Measurements from ENCODE around the gene LYPD5.
"Not testable (repeated sequence)": the region's sequence is repeated elsewhere in the genome, so short reads cannot be mapped to it uniquely, and the experiment has no call there.

LYPD5 gene

GRCh38 chr19:43782311-43782660 is 20.0 kb downstream of the LYPD5 start:
- no peaks in the 10 kb centered on the region for H3K36me3 ChIP-seq (ENCODE audit: control insufficient read depth, insufficient read depth, low read length)
- H3K4me1 ChIP-seq (ENCODE audit: control insufficient read depth, insufficient read depth, low read length) = peaks cover 11% of the 10 kb centered on the region
- H3K27me3 ChIP-seq (ENCODE audit: control insufficient read depth, insufficient read depth, low read length) = peaks cover 3% of the 10 kb centered on the region
- H3K9me3 ChIP-seq (ENCODE audit: control insufficient read depth, insufficient read depth, low read length) = no peaks in the 10 kb centered on the region
- H3K4me3 ChIP-seq (ENCODE audit: low read depth, low read length) = no peak overlapping the region
- no peak overlapping the region for H3K9ac ChIP-seq (ENCODE audit: low read depth, low read length)

DNA sequence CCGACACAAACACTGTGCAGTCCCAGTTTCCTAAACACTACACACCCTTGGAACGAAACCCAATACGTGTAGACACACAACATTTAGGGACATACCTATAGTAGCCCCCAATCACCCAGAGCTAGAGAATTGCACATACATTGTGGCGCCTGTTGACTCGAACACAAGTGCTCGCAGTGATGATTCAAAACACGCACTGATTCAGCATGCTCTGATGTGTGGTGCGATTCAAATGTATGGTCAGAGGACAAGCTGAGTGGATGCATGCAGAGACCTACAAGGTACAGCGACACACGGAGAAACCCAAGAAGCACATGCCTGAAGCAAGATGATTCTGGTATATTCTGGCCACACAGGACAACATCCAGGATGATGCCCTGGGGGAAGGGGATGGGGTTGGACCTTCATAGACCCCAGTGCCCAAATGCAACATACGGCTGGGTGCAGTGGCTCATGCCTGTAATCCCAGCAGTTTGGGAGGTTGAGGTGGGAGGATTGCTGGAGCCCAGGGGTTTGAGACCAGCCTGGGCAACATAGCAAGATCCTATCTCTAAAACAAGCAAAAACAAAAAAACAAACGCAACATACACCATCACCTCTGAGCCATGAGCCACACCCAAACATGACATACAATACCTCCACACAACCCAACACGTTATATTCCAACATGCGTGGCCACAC is 20.5 kb downstream of the LYPD5 start:
- H3K36me3 ChIP-seq (ENCODE audit: control insufficient read depth, insufficient read depth, low read length) = no peaks in the 10 kb centered on the region
- no peak overlapping the region for H3K9ac ChIP-seq (ENCODE audit: low read depth, low read length)
- peaks cover 3% of the 10 kb centered on the region for H3K27me3 ChIP-seq (ENCODE audit: control insufficient read depth, insufficient read depth, low read length)
- no peaks in the 10 kb centered on the region for H3K9me3 ChIP-seq (ENCODE audit: control insufficient read depth, insufficient read depth, low read length)
- peaks cover 13% of the 10 kb centered on the region for H3K4me1 ChIP-seq (ENCODE audit: control insufficient read depth, insufficient read depth, low read length)
- H3K4me3 ChIP-seq (ENCODE audit: low read depth, low read length) = no peak overlapping the region

GRCh38 chr19:43780706-43781525 is 21.3 kb downstream of the LYPD5 start, which contains the start of gene KCNN4:
Gene KCNN4, minus strand, starts transcription at chr19:43780973. Its CDS starts 112 bp downstream, at chr19:43780861.
- H3K36me3 ChIP-seq (ENCODE audit: control insufficient read depth, insufficient read depth, low read length) = no peaks in the 10 kb centered on the region
- H3K9me3 ChIP-seq (ENCODE audit: control insufficient read depth, insufficient read depth, low read length) = no peaks in the 10 kb centered on the region
- H3K4me3 ChIP-seq (ENCODE audit: low read depth, low read length) = no peak within 1 kb of the TSS
- peaks cover 16% of the 10 kb centered on the region for H3K4me1 ChIP-seq (ENCODE audit: control insufficient read depth, insufficient read depth, low read length)
- no peak within 1 kb of the TSS for H3K9ac ChIP-seq (ENCODE audit: low read depth, low read length)
- peaks cover 3% of the 10 kb centered on the region for H3K27me3 ChIP-seq (ENCODE audit: control insufficient read depth, insufficient read depth, low read length)

GRCh38 chr19:43779820-43780219 is 22.4 kb downstream of the LYPD5 start:
- H3K4me3 ChIP-seq (ENCODE audit: low read depth, low read length) = no peak overlapping the region
- peaks cover 16% of the 10 kb centered on the region for H3K4me1 ChIP-seq (ENCODE audit: control insufficient read depth, insufficient read depth, low read length)
- H3K27me3 ChIP-seq (ENCODE audit: control insufficient read depth, insufficient read depth, low read length) = peaks cover 12% of the 10 kb centered on the region
- H3K36me3 ChIP-seq (ENCODE audit: control insufficient read depth, insufficient read depth, low read length) = no peaks in the 10 kb centered on the region
- H3K9me3 ChIP-seq (ENCODE audit: control insufficient read depth, insufficient read depth, low read length) = no peaks in the 10 kb centered on the region
- no peak overlapping the region for H3K9ac ChIP-seq (ENCODE audit: low read depth, low read length)

GRCh38 chr19:43779147-43779819 is 23.0 kb downstream of the LYPD5 start:
- Histone ChIP-seq H3K27me3 (ENCODE audit: control insufficient read depth, insufficient read depth, low read length) (peaks cover 14% of the 10 kb centered on the region), H3K9ac (ENCODE audit: low read depth, low read length) (no peak overlapping the region), H3K4me3 (ENCODE audit: low read depth, low read length) (no peak overlapping the region), H3K36me3 (ENCODE audit: control insufficient read depth, insufficient read depth, low read length) (no peaks in the 10 kb centered on the region), H3K9me3 (ENCODE audit: control insufficient read depth, insufficient read depth, low read length) (no peaks in the 10 kb centered on the region), H3K4me1 (ENCODE audit: control insufficient read depth, insufficient read depth, low read length) (peaks cover 16% of the 10 kb centered on the region)

GRCh38 chr19:43778651-43779050 is 23.6 kb downstream of the LYPD5 start:
- Histone ChIP-seq H3K27me3 (ENCODE audit: control insufficient read depth, insufficient read depth, low read length) (peaks cover 19% of the 10 kb centered on the region), H3K9me3 (ENCODE audit: control insufficient read depth, insufficient read depth, low read length) (no peaks in the 10 kb centered on the region), H3K4me3 (ENCODE audit: low read depth, low read length) (no peak overlapping the region), H3K9ac (ENCODE audit: low read depth, low read length) (no peak overlapping the region), H3K4me1 (ENCODE audit: control insufficient read depth, insufficient read depth, low read length) (peaks cover 17% of the 10 kb centered on the region), H3K36me3 (ENCODE audit: control insufficient read depth, insufficient read depth, low read length) (no peaks in the 10 kb centered on the region)

DNA sequence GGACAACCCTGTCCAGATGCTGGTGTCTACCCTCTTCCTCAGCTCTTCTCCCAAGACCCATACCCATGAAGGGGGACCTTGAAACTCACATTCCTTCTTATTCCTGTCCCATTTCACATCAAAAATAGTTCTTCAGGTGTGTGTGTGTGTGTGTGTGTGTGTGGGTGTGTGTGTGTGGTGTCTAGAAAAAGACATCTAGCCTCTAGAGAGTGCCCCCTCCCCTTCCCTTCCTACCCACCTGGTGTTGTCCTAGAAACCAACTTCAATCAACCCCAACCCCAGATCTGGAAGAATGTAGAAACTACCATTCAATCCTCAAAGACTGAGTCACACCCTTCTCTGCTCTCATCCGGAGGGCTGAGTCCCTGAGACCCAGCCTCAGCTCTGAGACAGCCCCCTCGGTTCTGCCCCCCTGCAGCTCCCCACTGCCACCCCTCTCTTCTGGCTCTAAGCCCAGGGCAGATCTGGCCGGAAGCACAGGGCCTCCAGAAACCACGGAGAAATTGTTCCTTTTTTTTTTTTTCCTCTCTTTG is 25.0 kb downstream of the LYPD5 start:
- Histone ChIP-seq H3K4me3 (ENCODE audit: low read depth, low read length) (no peak overlapping the region), H3K36me3 (ENCODE audit: control insufficient read depth, insufficient read depth, low read length) (no peaks in the 10 kb centered on the region), H3K4me1 (ENCODE audit: control insufficient read depth, insufficient read depth, low read length) (peaks cover 25% of the 10 kb centered on the region), H3K9me3 (ENCODE audit: control insufficient read depth, insufficient read depth, low read length) (no peaks in the 10 kb centered on the region), H3K27me3 (ENCODE audit: control insufficient read depth, insufficient read depth, low read length) (peaks cover 32% of the 10 kb centered on the region), H3K9ac (ENCODE audit: low read depth, low read length) (no peak overlapping the region)

DNA sequence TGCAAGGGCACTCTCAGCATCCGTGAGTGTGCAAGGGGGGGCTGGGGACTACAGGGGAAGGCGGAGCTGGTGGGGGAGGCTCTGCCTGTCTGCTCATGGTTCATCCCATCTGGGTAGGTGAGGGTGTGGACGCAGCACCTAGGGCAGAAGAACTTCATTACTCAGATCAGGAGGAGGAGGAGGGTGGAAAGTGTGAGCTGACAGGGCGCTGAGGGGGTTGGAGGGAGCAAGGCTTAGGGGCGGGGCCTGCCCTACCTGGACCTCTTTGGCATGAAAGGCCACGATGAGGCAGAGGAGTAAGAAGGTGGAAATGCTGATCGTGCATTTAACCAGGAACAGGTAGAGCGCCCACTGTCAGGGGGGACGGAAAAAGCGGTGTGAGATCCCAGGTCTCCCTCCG is 26.0 kb downstream of the LYPD5 start:
- Histone ChIP-seq H3K4me3 (ENCODE audit: low read depth, low read length) (no peak overlapping the region), H3K9ac (ENCODE audit: low read depth, low read length) (no peak overlapping the region), H3K4me1 (ENCODE audit: control insufficient read depth, insufficient read depth, low read length) (peaks cover 25% of the 10 kb centered on the region), H3K36me3 (ENCODE audit: control insufficient read depth, insufficient read depth, low read length) (no peaks in the 10 kb centered on the region), H3K27me3 (ENCODE audit: control insufficient read depth, insufficient read depth, low read length) (peaks cover 38% of the 10 kb centered on the region), H3K9me3 (ENCODE audit: control insufficient read depth, insufficient read depth, low read length) (no peaks in the 10 kb centered on the region)

DNA sequence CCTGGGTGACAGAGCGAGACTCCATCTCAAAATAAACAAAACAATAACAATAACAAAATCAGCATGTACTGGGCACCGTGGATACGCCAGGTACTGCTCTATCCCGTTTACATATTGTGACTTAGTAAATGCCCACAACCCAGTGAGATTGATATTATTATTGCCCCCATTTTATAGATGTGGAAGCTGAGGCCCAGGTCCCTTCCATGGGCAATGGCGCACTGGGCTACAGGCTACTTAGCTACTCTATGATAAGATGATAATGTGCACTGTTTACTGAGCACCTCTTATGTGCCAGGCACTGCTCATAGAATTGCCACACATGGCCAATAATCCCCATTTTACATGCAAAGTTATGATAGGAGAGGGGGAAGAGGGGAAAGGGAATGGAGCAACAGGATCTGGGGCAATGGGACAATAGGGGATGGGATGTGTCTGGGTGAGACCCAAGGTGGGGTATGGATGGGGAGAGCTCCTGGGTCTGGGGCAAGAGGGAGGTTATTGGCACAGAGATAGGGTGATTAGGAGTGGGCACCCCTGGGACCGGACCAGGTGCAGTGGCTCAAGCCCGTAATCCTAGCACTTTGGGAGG is 26.9 kb downstream of the LYPD5 start:
- H3K4me1 ChIP-seq (ENCODE audit: control insufficient read depth, insufficient read depth, low read length) = peaks cover 25% of the 10 kb centered on the region
- peaks cover 46% of the 10 kb centered on the region for H3K27me3 ChIP-seq (ENCODE audit: control insufficient read depth, insufficient read depth, low read length)
- H3K36me3 ChIP-seq (ENCODE audit: control insufficient read depth, insufficient read depth, low read length) = no peaks in the 10 kb centered on the region
- no peak overlapping the region for H3K9ac ChIP-seq (ENCODE audit: low read depth, low read length)
- H3K4me3 ChIP-seq (ENCODE audit: low read depth, low read length) = no peak overlapping the region
- no peaks in the 10 kb centered on the region for H3K9me3 ChIP-seq (ENCODE audit: control insufficient read depth, insufficient read depth, low read length)

DNA sequence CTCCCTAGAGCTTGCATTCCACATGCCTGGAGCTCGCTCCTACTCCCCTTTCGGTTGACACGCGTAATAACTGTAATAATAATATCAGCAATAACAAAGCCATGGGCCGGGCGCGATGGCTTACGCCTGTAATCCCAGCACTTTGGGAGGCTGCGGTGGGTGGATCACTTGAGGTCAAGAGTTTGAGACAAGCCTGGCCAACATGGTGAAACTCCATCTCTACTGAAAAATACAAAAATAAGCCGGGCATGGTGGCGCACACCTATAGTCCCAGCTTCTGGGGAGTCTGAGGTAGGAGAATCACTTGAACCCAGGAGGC is 27.3 kb downstream of the LYPD5 start:
- H3K4me3 ChIP-seq (ENCODE audit: low read depth, low read length) = peak overlapping the region; percentile 27
- peaks cover 23% of the 10 kb centered on the region for H3K4me1 ChIP-seq (ENCODE audit: control insufficient read depth, insufficient read depth, low read length)
- not testable (repeated sequence) for H3K9me3 ChIP-seq (ENCODE audit: control insufficient read depth, insufficient read depth, low read length); H3K36me3 ChIP-seq (ENCODE audit: control insufficient read depth, insufficient read depth, low read length); H3K9ac ChIP-seq (ENCODE audit: low read depth, low read length)
- peaks cover 51% of the 10 kb centered on the region for H3K27me3 ChIP-seq (ENCODE audit: control insufficient read depth, insufficient read depth, low read length)

DNA sequence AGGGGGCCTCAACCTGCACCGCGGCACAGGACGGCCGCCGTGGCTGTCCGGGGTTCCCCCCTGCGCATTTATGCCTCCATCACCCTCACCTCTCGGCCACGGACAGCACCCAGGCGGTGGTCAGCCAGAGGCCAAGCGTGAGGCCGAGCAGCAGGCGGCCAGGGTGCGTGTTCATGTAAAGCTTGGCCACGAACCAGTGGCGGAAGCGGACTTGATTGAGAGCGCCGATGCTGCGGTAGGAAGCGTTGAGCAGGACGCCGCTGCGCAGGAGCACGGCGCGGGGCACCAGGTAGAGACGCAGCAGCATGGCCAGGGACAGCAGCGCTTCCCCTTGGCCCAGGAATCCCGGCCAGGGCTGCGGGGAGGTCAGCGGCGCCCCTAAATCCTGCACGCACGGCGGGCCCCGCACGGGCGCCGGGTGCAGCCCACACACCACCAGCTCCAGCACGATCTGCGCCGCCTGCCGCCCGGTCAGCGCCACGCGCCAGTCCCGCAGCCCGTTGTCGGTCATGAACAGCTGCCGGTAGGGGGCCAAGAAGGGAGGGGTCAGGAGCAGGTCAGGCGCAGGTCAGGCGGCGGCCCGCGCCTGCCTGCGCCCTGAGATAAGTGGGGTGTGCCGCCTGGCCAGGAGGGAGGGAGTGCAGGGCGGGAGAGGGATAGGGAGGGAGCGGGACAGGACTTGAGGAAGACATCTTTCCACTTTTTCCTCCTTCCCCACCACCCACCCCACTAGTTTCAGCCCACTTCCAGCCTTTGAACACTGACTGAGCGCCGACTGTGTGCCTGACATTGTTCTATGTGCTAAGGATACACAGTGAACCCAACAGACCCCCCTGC is 27.9 kb downstream of the LYPD5 start:
- no peaks in the 10 kb centered on the region for H3K36me3 ChIP-seq (ENCODE audit: control insufficient read depth, insufficient read depth, low read length)
- peaks cover 18% of the 10 kb centered on the region for H3K4me1 ChIP-seq (ENCODE audit: control insufficient read depth, insufficient read depth, low read length)
- no peaks in the 10 kb centered on the region for H3K9me3 ChIP-seq (ENCODE audit: control insufficient read depth, insufficient read depth, low read length)
- peak overlapping the region; percentile 75 for H3K4me3 ChIP-seq (ENCODE audit: low read depth, low read length)
- H3K9ac ChIP-seq (ENCODE audit: low read depth, low read length) = no peak overlapping the region
- H3K27me3 ChIP-seq (ENCODE audit: control insufficient read depth, insufficient read depth, low read length) = peaks cover 51% of the 10 kb centered on the region
